Osteocyte (in vitro differentiated cells): ENCODE data around the gene CDH13. TPM values are rescaled to one million over a fixed set of nuclear protein-coding genes. Genes with fewer than 3 reads are reported as not detected.

Experiments
- DNase-seq: peaks from one replicate; pipeline ENCODE4 v3.0.0; 2021; ENCODE audit warnings: mixed read lengths; ENCODE audit not compliant: unreplicated experiment; ENCODE audit errors: extremely low spot score
- H3K27ac Mint-ChIP-seq: one replicate; pipeline ENCODE4 v1.8.0; 2021; ENCODE audit warnings: mild to moderate bottlenecking, mixed read lengths; ENCODE audit not compliant: unreplicated experiment
- H3K27me3 Mint-ChIP-seq: one replicate; pipeline ENCODE4 v1.8.0; 2021; ENCODE audit warnings: mixed read lengths; ENCODE audit not compliant: unreplicated experiment
- H3K36me3 Mint-ChIP-seq: one replicate; pipeline ENCODE4 v1.8.0; 2021; ENCODE audit warnings: mixed read lengths; ENCODE audit not compliant: unreplicated experiment
- H3K4me1 Mint-ChIP-seq: one replicate; pipeline ENCODE4 v1.8.0; 2021; ENCODE audit warnings: mixed read lengths; ENCODE audit not compliant: unreplicated experiment
- H3K4me3 Mint-ChIP-seq: one replicate; pipeline ENCODE4 v1.8.0; 2021; ENCODE audit warnings: mild to moderate bottlenecking, moderate library complexity, mixed read lengths; ENCODE audit not compliant: unreplicated experiment
- H3K9me3 Mint-ChIP-seq: one replicate; pipeline ENCODE4 v1.8.0; 2021; ENCODE audit warnings: mixed read lengths; ENCODE audit not compliant: unreplicated experiment
- CTCF ChIP-seq: fragments of 200-600 bp; sonication (generic); IDR thresholded peaks from 2 replicates; pipeline ENCODE4 v1.5.0; 2021; ENCODE audit warnings: antibody characterized with exemption, mild to moderate bottlenecking, moderate library complexity
- total RNA-seq: library from RNA; stranded (reverse); gene quantifications from 2 replicates; pipeline ENCODE4 v1.2.1, GENCODE V29; 2021

Gene CDH13
- total RNA-seq, 1 donor from 2014 or later = 27.0 TPM

GRCh38 chr16:83762141-83762991 is 1135.6 kb downstream of the CDH13 start:
- Mint-ChIP-seq H3K27me3 (no peaks in the 10 kb centered on the region), H3K4me1 (no peaks in the 10 kb centered on the region), H3K27ac (no peak overlapping the region), H3K36me3 (no peaks in the 10 kb centered on the region), H3K9me3 (no peaks in the 10 kb centered on the region), H3K4me3 (no peak overlapping the region)
- TF ChIP-seq CTCF = no peak
- no peak for DNase-seq

- no peaks in the 10 kb centered on the region for H3K27me3 Mint-ChIP-seq
- H3K27ac Mint-ChIP-seq = no peak overlapping the region
- no peak for DNase-seq
- no peaks in the 10 kb centered on the region for H3K36me3 Mint-ChIP-seq
- no peaks in the 10 kb centered on the region for H3K9me3 Mint-ChIP-seq
- TF ChIP-seq CTCF = no peak
- no peak overlapping the region for H3K4me3 Mint-ChIP-seq
- H3K4me1 Mint-ChIP-seq = no peaks in the 10 kb centered on the region
Observed at GRCh38 chr16:83762992-83763358, 1136.2 kb downstream of the CDH13 start.

- TF ChIP-seq CTCF = no peak
- Mint-ChIP-seq H3K4me3 (no peak overlapping the region), H3K9me3 (no peaks in the 10 kb centered on the region), H3K27ac (no peak overlapping the region), H3K36me3 (no peaks in the 10 kb centered on the region), H3K27me3 (no peaks in the 10 kb centered on the region), H3K4me1 (no peaks in the 10 kb centered on the region)
- no peak for DNase-seq
Observed at GRCh38 chr16:83768986-83769385, 1142.2 kb downstream of the CDH13 start.

GRCh38 chr16:83769397-83770008 is 1142.7 kb downstream of the CDH13 start:
- DNase-seq = no peak
- Mint-ChIP-seq H3K27me3 (no peaks in the 10 kb centered on the region), H3K4me3 (no peak overlapping the region), H3K36me3 (no peaks in the 10 kb centered on the region), H3K27ac (no peak overlapping the region), H3K9me3 (no peaks in the 10 kb centered on the region), H3K4me1 (no peaks in the 10 kb centered on the region)
- TF ChIP-seq CTCF = no peak

GRCh38 chr16:83771306-83771942 is 1144.7 kb downstream of the CDH13 start:
- no peak for DNase-seq
- no peak for TF ChIP-seq CTCF
- H3K4me3 Mint-ChIP-seq = no peak overlapping the region
- H3K4me1 Mint-ChIP-seq = no peaks in the 10 kb centered on the region
- no peaks in the 10 kb centered on the region for H3K27me3 Mint-ChIP-seq
- no peak overlapping the region for H3K27ac Mint-ChIP-seq
- no peaks in the 10 kb centered on the region for H3K36me3 Mint-ChIP-seq
- no peaks in the 10 kb centered on the region for H3K9me3 Mint-ChIP-seq
